Fibroblast of peridontal ligament (primary cell): ENCODE measurements around the gene PRSS27.
A peak's percentile ranks its signal among the peaks of the same experiment; 100 is the strongest.
"Not testable (repeated sequence)": the region's sequence is repeated elsewhere in the genome, so short reads cannot be mapped to it uniquely, and the experiment has no call there.

Source experiments
- DNase-seq: peaks from one replicate; pipeline ENCODE4 v3.0.0-alpha.2; 2010; ENCODE audit errors: extremely low read depth

The PRSS27 gene

DNA sequence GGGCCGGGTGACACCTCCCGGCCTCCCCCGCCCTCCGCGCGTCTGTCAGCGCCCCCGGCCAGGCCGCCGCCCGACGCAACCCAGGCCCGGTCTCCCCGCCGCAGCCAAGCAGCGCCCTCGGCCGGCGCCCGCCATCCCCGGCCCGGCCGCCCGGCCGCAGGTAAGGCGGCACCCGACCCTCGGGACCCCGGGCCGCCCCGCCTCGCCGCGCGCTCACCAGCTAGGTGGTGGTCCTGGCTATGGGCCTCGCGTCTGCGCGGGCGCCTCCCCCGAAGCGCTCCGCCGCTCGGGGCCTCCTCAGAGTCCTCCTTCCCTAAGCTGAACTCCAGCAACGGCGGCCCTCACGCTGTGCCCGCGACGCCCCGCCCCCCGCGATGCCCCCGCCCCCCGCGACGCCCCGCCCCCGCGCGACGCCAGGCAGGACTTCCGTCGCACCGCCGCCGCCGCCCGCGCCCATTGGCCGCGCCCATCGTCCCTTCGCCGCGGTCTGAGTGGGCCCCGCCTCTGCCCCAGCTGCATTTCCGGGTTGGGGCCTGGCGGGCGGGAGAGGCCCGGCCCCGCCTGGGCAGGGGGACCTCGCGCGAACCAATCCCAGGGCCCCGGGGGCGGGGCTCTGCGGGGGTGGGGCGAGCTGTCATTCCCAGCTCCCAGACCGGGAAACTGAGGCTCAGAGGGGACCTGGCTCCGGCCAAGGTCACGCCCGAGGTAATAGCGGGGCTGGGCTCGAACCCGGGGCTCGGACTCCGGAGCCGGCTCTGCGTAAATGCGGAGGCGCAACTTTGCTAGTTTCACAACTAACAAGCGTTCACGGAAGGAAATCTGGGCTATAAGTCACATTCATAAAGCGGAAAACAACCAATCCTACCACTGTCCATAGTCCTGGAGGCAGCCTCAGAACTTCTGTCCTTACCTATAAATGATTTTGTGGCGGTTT lies 46.7 kb downstream of the PRSS27 start:
- peak; percentile 83 for DNase-seq

DNA sequence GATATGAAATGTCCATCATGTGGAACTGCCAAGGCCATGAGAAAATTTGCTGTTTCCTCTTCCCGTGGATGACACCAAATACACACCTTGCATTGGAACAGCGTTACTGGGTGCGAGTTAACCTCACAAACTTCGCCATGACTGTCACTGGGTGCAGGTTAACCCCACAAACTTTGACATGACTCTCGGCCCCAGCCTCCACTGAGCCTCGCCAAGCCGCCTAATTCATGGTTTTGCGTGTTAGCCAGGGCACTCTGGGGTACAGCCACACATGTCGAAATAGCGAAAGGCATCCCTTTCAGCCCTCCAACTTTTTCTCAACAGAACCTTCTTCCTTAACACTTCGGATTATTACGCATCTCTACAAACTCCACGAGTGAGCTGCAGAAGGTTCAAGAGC lies 48.3 kb downstream of the PRSS27 start:
- no peak for DNase-seq

DNA sequence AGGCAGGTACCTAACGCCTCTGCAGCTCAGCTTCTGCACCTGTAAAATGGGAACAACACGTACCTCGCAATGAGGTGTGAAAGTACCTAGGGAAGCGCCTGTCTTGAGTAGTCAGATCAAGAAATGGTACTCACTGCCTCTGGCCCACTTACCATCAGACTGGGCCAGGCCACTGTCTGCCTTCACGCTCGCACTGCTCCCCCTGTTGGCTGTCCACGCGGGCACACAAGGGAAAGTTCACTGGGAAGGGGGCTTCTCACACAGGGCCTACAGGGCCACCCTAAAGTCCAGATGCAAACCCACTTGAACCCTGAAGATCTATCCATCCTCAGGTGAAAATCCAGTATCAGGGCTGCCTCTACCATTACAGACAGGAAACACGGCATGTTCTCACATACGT lies 48.8 kb downstream of the PRSS27 start:
- DNase-seq: not testable (repeated sequence)

DNA sequence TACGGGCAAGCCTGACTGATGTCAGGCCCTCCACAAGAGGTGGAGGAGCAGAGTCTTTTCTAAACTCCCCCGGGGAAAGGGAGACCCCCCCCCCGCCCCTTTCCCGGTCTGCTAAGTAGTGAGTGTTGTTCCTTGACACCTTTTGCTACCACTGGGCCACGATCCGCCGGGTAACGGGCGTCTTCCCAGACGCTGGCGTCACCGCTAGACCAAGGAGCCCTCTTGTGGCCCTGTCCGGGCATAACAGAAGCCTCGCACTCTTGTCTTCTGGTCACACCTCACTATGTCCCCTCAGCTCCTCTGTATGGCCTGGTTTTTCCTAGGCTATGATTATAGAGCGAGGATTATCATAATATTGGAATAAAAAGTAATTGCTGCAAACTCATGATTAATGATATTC lies 50.0 kb downstream of the PRSS27 start:
- peak; percentile 40 for DNase-seq

DNA sequence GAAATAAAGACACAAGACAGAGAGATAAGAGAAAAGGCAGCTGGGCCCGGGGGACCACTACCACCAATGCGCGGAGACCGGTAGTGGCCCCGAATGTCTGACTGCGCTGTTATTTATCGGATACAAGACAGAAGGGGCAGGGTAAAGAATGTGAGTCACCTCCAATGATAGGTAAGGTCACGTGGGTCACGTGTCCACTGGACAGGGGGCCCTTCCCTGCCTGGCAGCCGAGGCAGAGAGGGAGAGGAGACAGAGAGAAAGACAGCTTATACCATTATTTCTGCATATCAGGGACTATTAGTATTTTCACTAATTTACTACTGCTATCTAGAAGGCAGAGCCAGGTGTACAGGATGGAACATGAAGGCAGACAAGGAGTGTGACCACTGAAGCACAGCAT lies 50.4 kb downstream of the PRSS27 start:
- not testable (repeated sequence) for DNase-seq

DNA sequence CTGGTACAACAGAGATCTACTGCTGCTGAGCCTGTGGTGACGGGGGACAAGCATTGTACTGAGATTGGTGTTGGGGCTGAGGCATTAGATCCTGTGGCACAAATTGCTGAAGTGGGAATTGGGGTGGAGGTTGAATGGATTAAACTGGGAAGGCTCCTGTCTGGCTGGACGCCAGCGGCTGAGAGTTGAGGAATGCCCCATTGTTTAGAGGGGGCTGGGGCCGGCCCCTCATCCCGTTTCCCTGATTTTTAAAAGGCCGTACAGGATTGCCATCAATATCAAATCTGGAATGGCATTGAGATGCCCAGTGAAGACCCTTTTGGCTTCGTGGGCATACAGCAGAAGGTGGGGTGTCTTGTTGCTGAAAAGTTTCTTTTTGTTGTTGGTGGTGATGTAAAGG lies 53.4 kb downstream of the PRSS27 start:
- DNase-seq: not testable (repeated sequence)

DNA sequence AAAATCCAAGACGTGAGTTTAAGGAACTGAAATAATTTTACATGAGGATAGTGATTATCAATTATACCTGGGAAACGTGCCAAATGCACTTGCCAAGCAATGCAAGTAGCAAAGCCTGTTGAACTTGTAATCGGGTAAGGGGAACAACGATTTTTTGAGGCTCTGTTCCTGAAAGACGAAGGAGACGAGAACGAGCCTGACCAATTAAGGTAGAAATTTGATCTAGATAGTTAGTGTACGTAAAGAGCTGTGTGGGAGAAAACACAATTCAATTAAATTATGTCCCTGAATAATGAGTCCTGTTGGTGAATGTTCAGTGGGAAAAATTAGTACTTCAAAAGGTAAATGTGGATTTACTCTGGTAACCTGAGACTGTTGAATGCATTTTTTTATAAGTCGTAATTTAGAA lies 55.4 kb downstream of the PRSS27 start:
- peak; percentile 22 for DNase-seq

DNA sequence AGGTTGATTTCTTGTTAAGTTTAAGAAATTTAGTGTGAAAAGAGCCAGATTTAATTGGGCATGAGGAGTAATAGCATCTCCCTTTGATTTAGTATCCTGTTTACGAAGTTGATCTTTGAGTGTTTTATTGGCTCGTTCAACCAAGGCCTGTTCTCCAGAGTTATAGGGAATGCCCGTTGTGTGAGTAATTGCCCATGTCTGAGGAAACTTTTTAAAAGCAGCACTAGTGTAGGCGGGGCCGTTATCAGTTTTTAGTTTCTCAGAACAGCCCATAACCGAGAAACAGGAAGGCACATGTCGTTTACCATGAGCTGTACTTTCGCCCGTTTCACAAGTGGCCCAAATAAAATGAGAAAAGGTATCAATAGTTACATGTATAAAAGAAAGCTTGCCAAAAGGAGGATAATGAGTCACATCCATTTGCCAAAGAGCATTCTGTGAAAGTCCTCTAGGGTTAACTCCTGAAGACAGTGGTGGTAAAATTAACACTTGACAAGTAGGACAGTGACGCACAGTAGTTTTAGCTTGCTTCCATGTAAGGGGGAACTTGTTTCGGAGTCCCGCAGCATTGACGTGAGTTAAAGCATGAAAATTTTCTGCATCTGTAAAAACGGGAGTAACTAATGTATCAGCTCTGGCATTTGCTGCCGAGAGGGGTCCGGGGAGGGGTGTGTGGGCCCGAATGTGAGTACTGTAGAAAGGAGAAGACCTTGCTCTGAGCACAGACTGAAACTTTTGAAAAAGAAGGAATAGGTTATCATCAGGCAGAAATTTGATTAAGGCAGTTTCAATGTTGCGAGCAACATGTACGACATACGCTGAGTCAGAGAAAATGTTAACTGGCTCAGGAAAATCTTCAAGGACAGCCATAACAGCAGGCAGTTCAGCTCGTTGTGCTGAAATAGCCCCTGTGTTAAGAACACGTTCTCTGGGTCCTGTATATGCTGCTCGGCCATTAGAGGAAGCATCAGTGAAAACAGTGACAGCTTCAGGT lies 56.2 kb downstream of the PRSS27 start:
- DNase-seq: peak; percentile 79
